IMR-90 (cell line): Measurements from ENCODE around the gene AGTPBP1. TPM values are rescaled to one million over a fixed set of nuclear protein-coding genes. Genes with fewer than 3 reads are reported as not detected.

Source experiments
- ATAC-seq: fragments of 200-7000 bp; cut with Tn5 transposase; 2 replicates; pipeline ENCODE4 v1.9.1; 2020; ENCODE audit warnings: low read depth, mild to moderate bottlenecking, moderate library complexity
- BruUV-seq: library from RNA; stranded (reverse); fragments of 400-500 nt; replicated peaks from 2 replicates; lab custom pipeline; 2021; lab: Mats Ljungman, UMichigan
- CTCF ChIA-PET: fragments of 300-600 bp; formaldehyde crosslinking; extraction: SDS; loops from one replicate; lab custom pipeline; 2021; ENCODE audit warnings: antibody characterized with exemption; lab: Yijun Ruan, JAX
- POLR2A ChIA-PET: fragments of 300-600 bp; sonication (Branson Sonifier 250); formaldehyde crosslinking; loops from one replicate; lab custom pipeline; 2022; ENCODE audit warnings: antibody characterized with exemption; ENCODE audit not compliant: unreplicated experiment; lab: Charles Lee
- DNase-seq: peaks from one replicate; pipeline ENCODE4 v3.0.0; 2013
- H2AFZ ChIP-seq: replicated peaks from 2 replicates; pipeline ENCODE3; 2013; ENCODE audit warnings: low read length, mild to moderate bottlenecking; ENCODE audit not compliant: poor library complexity
- H2AK5ac ChIP-seq: 2 replicates; pipeline ENCODE4 v1.6.1; 2013; ENCODE audit warnings: low read depth, low read length, inconsistent platforms
- H2AK9ac ChIP-seq: replicated peaks from 2 replicates; pipeline ENCODE3; 2013; ENCODE audit warnings: mild to moderate bottlenecking, low read depth, low read length, moderate library complexity; ENCODE audit not compliant: poor library complexity
- H2BK120ac ChIP-seq: 2 replicates; pipeline ENCODE4 v1.6.1; 2013; ENCODE audit warnings: low read depth, low read length, inconsistent platforms
- H2BK15ac ChIP-seq: 3 replicates; pipeline ENCODE4 v1.6.1; 2013; ENCODE audit warnings: low read depth, low read length, inconsistent platforms
- H2BK20ac ChIP-seq: 2 replicates; pipeline ENCODE4 v1.6.1; 2013; ENCODE audit warnings: low read depth, mild to moderate bottlenecking, inconsistent platforms, low read length, moderate library complexity
- H2BK5ac ChIP-seq: 2 replicates; pipeline ENCODE4 v1.6.1; 2013; ENCODE audit warnings: mild to moderate bottlenecking, low read depth, low read length, inconsistent platforms; ENCODE audit not compliant: poor library complexity, severe bottlenecking
- H3K14ac ChIP-seq: replicated peaks from 2 replicates; pipeline ENCODE4 v1.6.1; 2013; ENCODE audit warnings: low read depth, low read length, inconsistent platforms
- H3K18ac ChIP-seq: 2 replicates; pipeline ENCODE4 v1.6.1; 2013; ENCODE audit warnings: low read depth, low read length, control low read depth
- H3K23ac ChIP-seq: 2 replicates; pipeline ENCODE4 v1.6.1; 2013; ENCODE audit warnings: low read depth, low read length, inconsistent platforms
- H3K27ac ChIP-seq: 2 replicates; pipeline ENCODE4 v1.5.1; 2013; ENCODE audit warnings: mild to moderate bottlenecking, control low read depth, low read length; ENCODE audit not compliant: insufficient read depth
- H3K27me3 ChIP-seq: 2 replicates; pipeline ENCODE4 v1.6.1; 2013; ENCODE audit warnings: low read length; ENCODE audit not compliant: control insufficient read depth, insufficient read depth
- H3K36me3 ChIP-seq: 2 replicates; pipeline ENCODE4 v1.6.1; 2013; ENCODE audit warnings: low read length, mixed read lengths; ENCODE audit not compliant: control insufficient read depth, insufficient read depth
- H3K4ac ChIP-seq: 2 replicates; pipeline ENCODE4 v1.6.1; 2013; ENCODE audit warnings: low read depth, low read length, inconsistent platforms
- H3K4me1 ChIP-seq: 2 replicates; pipeline ENCODE4 v1.6.1; 2013; ENCODE audit warnings: low read length, mixed read lengths; ENCODE audit not compliant: control insufficient read depth, insufficient read depth
- H3K4me2 ChIP-seq: 2 replicates; pipeline ENCODE4 v1.6.1; 2013; ENCODE audit warnings: low read depth, mild to moderate bottlenecking, control low read depth, low read length, moderate library complexity
- H3K4me3 ChIP-seq: 2 replicates; pipeline ENCODE4 v1.5.1; 2013; ENCODE audit warnings: low read depth, mild to moderate bottlenecking, control low read depth, low read length, moderate library complexity; ENCODE audit not compliant: insufficient read depth
- H3K56ac ChIP-seq: 2 replicates; pipeline ENCODE4 v1.6.1; 2013; ENCODE audit warnings: low read length, inconsistent platforms; ENCODE audit not compliant: insufficient read depth; ENCODE audit errors: extremely low read depth
- H3K79me1 ChIP-seq, 2 experiments: 2 replicates each; pipeline ENCODE4 v1.6.1; 2013; ENCODE audit warnings: low read length in 2 of 2, inconsistent platforms in 1 of 2, low read depth in 1 of 2
- H3K9ac ChIP-seq: 2 replicates; pipeline ENCODE4 v1.6.1; 2013; ENCODE audit warnings: low read depth, low read length, control low read depth
- H3K9me1 ChIP-seq: 2 replicates; pipeline ENCODE4 v1.6.1; 2013; ENCODE audit warnings: low read length, inconsistent platforms; ENCODE audit not compliant: insufficient read depth
- H3K9me3 ChIP-seq: 2 replicates; pipeline ENCODE4 v1.6.1; 2013; ENCODE audit warnings: low read length; ENCODE audit not compliant: control insufficient read depth, insufficient read depth
- H4K20me1 ChIP-seq: 2 replicates; pipeline ENCODE4 v1.6.1; 2013; ENCODE audit warnings: low read length, inconsistent platforms; ENCODE audit not compliant: insufficient read depth
- H4K5ac ChIP-seq: 2 replicates; pipeline ENCODE4 v1.6.1; 2013; ENCODE audit warnings: mild to moderate bottlenecking, low read depth, low read length, control low read depth
- H4K8ac ChIP-seq, 2 experiments: 2 replicates each; pipeline ENCODE4 v1.6.1; 2013; ENCODE audit warnings: low read depth in 2 of 2, low read length in 2 of 2, control low read depth in 1 of 2, inconsistent platforms in 1 of 2
- H4K91ac ChIP-seq: 2 replicates; pipeline ENCODE4 v1.6.1; 2013; ENCODE audit warnings: low read depth, low read length, inconsistent platforms; ENCODE audit not compliant: insufficient read depth
- BHLHE40 ChIP-seq: fragments of 150-350 bp; IDR thresholded peaks from 2 replicates; pipeline ENCODE4 v1.6.1; 2016; ENCODE audit warnings: mild to moderate bottlenecking, low read depth, low read length
- CEBPB ChIP-seq: IDR thresholded peaks from 2 replicates; pipeline ENCODE4 v1.6.1; 2012; ENCODE audit warnings: low read depth, low read length, improper control_type of control experiment
- ELK1 ChIP-seq: fragments of 150-350 bp; IDR thresholded peaks from 2 replicates; pipeline ENCODE4 v1.6.1; 2016; ENCODE audit warnings: low read depth, mild to moderate bottlenecking, low read length, moderate library complexity, borderline replicate concordance
- MAFK ChIP-seq: IDR thresholded peaks from 2 replicates; pipeline ENCODE4 v1.6.1; 2012; ENCODE audit warnings: low read depth, low read length, improper control_type of control experiment
- MXI1 ChIP-seq: IDR thresholded peaks from 2 replicates; pipeline ENCODE4 v1.6.1; 2012; ENCODE audit warnings: low read depth, mild to moderate bottlenecking, low read length, moderate library complexity, borderline replicate concordance
- NFE2L2 ChIP-seq: fragments of 150-350 bp; IDR thresholded peaks from 2 replicates; pipeline ENCODE4 v1.6.1; 2016; ENCODE audit warnings: low read depth, mild to moderate bottlenecking, low read length
- POLR2A ChIP-seq: IDR thresholded peaks from 2 replicates; pipeline ENCODE4 v1.6.1; 2012; ENCODE audit warnings: mild to moderate bottlenecking, low read depth, low read length
- RFX5 ChIP-seq: IDR thresholded peaks from 2 replicates; pipeline ENCODE4 v1.8.0; 2012; ENCODE audit warnings: low read depth, mild to moderate bottlenecking, low read length, moderate library complexity
- WGBS, 2 experiments: methylation state at CpG; one replicate each; pipeline versions ENCODE4 v1.1.5 to v1.1.7; 2013; ENCODE audit warnings: missing lambda C conversion rate in 2 of 2; ENCODE audit not compliant: insufficient read length in 1 of 2; ENCODE audit errors: extremely low coverage in 2 of 2; 5-methylcytosine and 5-hydroxymethylcytosine counted together
- dilution Hi-C: fragments of 300-500 bp; cut with HindIII; formaldehyde crosslinking; loops from one replicate; pipeline ENCODE4 v1.14.3; 2018; ENCODE audit warnings: low sequenced_read_pairs; ENCODE audit not compliant: unreplicated experiment
- in situ Hi-C: fragments of 300-500 bp; cut with MboI; formaldehyde crosslinking; loops from 3 replicates; pipeline ENCODE4 v1.14.3; 2019; ENCODE audit warnings: low sequenced_read_pairs, inconsistent platforms, mixed read lengths
- intact Hi-C: fragments of 100-400 bp; cut with micrococcal nuclease; formaldehyde crosslinking; loops from 2 replicates; pipeline ENCODE4 v1.10.0; 2022
- polyA plus RNA-seq, 3 experiments: library from polyadenylated mRNA; depleted of rRNA; stranded (reverse); fragments of >200 nt; gene quantifications; 2 replicates each; pipeline ENCODE4 v1.2.3, GENCODE V29; 2012; ENCODE audit warnings: low replicate concordance in 1 of 3
- total RNA-seq: library from RNA; depleted of rRNA; stranded (reverse); fragments of >200 nt; gene quantifications from 2 replicates; pipeline ENCODE4 v1.2.3, GENCODE V29; 2012
- TF ChIP-seq, protein P1 (sequence below): fragments of 150-350 bp; IDR thresholded peaks from 2 replicates; pipeline ENCODE4 v1.6.1; 2017; ENCODE audit warnings: mild to moderate bottlenecking, antibody characterized with exemption, low read length, low read depth
- TF ChIP-seq, protein P2 (sequence below): conservative IDR thresholded peaks from 2 replicates; pipeline ENCODE4 v1.5.1; 2012; ENCODE audit warnings: mild to moderate bottlenecking, low read depth, low read length, improper control_type of control experiment

Gene AGTPBP1
- total and polyA plus RNA-seq, 2 of the 4 experiments (the other 2 are of a cell fraction) = 3.3 to 9.0 TPM

DNA sequence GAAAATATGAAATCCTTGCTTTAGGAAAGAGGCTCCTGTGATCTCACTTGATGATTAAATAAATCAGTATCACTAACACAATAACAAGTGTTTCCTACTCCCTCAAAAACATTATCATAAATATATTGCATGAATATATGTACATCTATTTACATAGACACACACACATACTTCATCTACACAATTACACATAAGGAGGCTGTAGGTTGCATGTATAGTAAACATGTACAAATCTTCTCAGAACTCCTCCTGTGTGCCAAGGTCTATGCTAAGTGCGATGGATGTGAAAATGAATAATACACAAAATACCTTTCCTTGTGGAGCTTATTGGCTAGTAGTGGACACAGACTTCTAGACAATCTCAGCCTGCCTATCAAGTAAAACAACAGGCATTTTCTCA, 239.9 kb downstream of the AGTPBP1 start:
- H3K14ac ChIP-seq = no peak overlapping the region
- no peak overlapping the region for H2AK5ac ChIP-seq
- no peak overlapping the region for H4K5ac ChIP-seq
- dilution Hi-C loops (no loop called here), intact Hi-C loops (no loop called here), in situ Hi-C loops (no loop called here)
- H2BK120ac ChIP-seq = no peak overlapping the region
- no peaks in the 10 kb centered on the region for H3K36me3 ChIP-seq
- H3K4me3 ChIP-seq = no peak overlapping the region
- no peak overlapping the region for H3K23ac ChIP-seq
- H2AFZ ChIP-seq = no peak overlapping the region
- H2AK9ac ChIP-seq = no peak overlapping the region
- H3K9me3 ChIP-seq = peaks cover 5% of the 10 kb centered on the region
- H3K9me1 ChIP-seq = no peaks in the 10 kb centered on the region
- H3K27me3 ChIP-seq = no peaks in the 10 kb centered on the region
- H3K18ac ChIP-seq = no peak overlapping the region
- no CpG with 5 or more reads among the region's 1 CpG for WGBS, 2 experiments
- no peak for DNase-seq
- TF ChIP-seq NFE2L2 = no peak
- no peak for TF ChIP-seq RFX5
- TF ChIP-seq MAFK = no peak
- TF ChIP-seq ELK1 = no peak
- no peak for TF ChIP-seq POLR2A
- TF ChIP-seq, protein P1, sequence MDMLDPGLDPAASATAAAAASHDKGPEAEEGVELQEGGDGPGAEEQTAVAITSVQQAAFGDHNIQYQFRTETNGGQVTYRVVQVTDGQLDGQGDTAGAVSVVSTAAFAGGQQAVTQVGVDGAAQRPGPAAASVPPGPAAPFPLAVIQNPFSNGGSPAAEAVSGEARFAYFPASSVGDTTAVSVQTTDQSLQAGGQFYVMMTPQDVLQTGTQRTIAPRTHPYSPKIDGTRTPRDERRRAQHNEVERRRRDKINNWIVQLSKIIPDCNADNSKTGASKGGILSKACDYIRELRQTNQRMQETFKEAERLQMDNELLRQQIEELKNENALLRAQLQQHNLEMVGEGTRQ = no peak
- no peak for TF ChIP-seq BHLHE40
- TF ChIP-seq CEBPB = no peak
- TF ChIP-seq, protein P2, sequence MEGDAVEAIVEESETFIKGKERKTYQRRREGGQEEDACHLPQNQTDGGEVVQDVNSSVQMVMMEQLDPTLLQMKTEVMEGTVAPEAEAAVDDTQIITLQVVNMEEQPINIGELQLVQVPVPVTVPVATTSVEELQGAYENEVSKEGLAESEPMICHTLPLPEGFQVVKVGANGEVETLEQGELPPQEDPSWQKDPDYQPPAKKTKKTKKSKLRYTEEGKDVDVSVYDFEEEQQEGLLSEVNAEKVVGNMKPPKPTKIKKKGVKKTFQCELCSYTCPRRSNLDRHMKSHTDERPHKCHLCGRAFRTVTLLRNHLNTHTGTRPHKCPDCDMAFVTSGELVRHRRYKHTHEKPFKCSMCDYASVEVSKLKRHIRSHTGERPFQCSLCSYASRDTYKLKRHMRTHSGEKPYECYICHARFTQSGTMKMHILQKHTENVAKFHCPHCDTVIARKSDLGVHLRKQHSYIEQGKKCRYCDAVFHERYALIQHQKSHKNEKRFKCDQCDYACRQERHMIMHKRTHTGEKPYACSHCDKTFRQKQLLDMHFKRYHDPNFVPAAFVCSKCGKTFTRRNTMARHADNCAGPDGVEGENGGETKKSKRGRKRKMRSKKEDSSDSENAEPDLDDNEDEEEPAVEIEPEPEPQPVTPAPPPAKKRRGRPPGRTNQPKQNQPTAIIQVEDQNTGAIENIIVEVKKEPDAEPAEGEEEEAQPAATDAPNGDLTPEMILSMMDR = no peak
- TF ChIP-seq MXI1 = no peak
- no peak overlapping the region for H2BK20ac ChIP-seq
- H3K27ac ChIP-seq = no peak overlapping the region
- no peaks in the 10 kb centered on the region for H4K20me1 ChIP-seq
- ChIA-PET POLR2A (no interaction called here), CTCF (no interaction called here)
- H3K4ac ChIP-seq = no peak overlapping the region
- H4K91ac ChIP-seq = no peak overlapping the region
- no peaks in the 10 kb centered on the region for H3K4me1 ChIP-seq
- H3K9ac ChIP-seq = no peak overlapping the region
- H2BK5ac ChIP-seq = no peak overlapping the region
- no peak for ATAC-seq
- H3K56ac ChIP-seq = no peak overlapping the region
- no peaks in the 10 kb centered on the region for H3K79me1 ChIP-seq
- no peak overlapping the region for H4K8ac ChIP-seq
- no TSS peak for BruUV-seq
- H3K4me2 ChIP-seq = no peak overlapping the region
- H2BK15ac ChIP-seq = no peak overlapping the region
